HG03432 (cell line): ENCODE results near the gene BTBD16.
A peak's percentile ranks its signal among the peaks of the same experiment; 100 is the strongest.

ENCODE experiments used
- ATAC-seq: cut with Tn5 transposase; IDR thresholded peaks from one replicate; pipeline ENCODE4 v1.9.1; 2021; ENCODE audit warnings: mild to moderate bottlenecking, moderate library complexity; ENCODE audit not compliant: unreplicated experiment

The BTBD16 gene

DNA sequence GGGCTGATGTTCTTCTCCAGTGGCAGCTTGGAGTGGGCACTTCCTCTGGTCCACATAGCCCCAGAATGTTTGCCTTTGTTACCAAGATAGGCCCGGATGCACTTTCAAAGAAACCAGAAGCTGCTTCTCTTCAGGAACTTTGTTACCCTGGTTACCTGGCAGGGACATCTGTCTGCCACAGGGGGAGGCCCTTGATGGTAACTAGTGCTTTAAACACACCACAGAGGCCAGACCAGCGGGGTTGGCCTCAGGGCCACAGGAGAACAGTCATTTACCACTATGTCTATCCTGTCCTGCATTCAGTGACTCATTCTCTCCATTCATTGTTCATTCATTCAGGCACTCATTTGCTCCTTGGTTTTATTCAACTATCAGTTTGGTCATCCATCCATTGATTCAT, 91.5 kb downstream of the BTBD16 start:
- ATAC-seq, result no peak

- ATAC-seq, result no peak
Measured at GRCh38 chr10:122363311-122363710, 92.2 kb downstream of the BTBD16 start.

DNA sequence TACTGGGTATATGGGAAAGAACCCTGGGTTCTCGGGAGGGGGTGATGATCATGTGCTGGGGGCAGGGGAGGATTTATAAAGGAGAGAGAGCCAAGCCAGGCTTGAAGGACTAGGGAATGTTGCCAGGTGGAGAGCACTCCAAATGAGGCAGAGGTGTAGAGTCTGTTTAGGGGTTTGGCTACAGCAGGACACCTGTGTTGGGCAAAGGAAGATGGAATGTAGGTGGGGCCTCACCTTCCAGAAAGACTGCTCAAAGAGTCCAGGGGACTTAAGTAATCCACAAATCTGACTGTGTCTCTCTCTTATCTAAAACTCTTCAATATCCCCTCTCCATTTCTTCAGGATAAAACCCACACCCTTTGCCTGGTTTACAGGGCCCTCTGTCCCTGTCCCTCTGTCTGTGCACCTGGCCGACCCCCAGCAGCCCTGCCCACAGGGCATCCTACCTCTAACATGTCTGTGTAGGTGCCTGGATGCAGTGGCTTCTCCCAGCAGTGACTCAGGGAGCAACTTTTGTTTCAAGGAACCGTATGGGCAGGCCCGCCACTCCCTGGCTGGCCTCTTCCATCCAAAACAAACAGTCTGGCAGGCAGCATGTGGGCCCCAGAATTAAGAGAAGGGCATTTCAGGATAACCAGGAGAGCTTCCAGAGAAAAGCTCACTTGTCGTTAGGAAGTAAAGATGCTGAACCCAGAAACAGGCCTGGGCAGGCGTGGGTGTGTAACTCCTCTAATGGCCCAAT, 92.8 kb downstream of the BTBD16 start:
- ATAC-seq, result no peak

DNA sequence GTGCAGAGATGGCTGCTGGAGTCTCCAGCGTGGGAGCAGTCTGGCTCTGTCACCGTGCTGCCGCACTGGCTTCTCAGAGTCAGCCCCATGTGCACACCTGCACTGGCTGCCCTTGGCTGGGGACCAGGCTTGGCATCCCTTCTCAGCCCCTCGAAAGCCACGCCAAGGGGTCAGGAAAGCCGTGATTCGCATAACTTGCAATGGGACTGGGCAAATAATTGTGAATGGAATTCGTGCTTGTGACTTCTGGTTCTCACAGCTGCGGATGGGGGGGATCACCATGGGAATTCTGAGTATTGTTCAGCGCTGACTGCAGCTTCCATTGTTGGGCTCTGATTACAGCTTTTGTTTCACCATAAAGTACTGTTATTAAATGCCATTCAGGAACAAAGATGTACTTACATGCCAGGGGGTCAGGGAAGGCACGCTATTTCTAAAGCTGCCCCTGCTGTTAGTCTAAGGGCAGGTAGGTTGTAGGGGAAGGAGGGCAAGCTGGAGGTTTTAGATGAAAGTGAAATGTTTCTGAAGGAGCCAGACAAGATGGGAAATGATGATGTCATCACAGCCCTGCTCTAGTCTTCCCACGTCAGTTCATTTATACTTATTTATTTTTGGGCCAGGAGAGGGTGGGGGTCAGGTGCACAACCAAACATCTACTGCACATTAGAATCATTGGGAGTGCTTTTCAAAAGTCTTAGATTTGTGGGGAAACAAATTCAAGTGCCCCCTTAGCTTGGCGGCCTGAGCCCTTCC, 97.6 kb downstream of the BTBD16 start:
- ATAC-seq, result no peak

- no peak for ATAC-seq
Measured at GRCh38 chr10:122373108-122373507, 102.0 kb downstream of the BTBD16 start.

- no peak for ATAC-seq
Measured at GRCh38 chr10:122373721-122374120, 102.6 kb downstream of the BTBD16 start.

DNA sequence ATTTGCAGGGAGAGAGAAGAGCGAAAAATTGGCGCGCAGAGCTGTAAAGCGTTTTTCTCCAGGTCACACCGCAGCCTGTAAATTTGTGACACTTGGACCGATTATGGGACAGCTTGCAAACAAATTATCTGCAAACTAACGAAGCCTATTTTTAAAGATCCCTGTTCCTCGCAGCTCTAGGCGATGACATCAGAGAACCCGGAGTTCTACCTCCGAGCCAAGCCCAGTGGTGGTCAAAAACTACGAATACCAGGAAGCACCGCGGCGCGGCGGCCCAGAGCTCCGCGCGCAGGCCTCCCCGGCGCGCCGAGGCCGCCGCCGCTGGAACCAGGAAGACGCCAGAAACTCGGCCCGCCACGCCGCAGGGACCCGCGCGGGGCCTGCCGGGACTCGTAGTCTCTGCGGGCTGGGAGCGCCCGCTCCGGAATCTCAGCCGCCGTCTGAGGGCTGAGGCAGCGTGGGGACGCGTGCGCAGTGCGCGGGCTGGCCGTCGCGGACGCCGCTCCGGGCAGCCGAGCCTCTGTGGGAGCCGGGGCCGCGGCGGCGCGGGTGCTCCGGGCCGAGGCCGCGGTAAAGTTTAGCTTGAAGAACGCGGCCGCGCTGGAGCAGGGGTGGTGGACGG, 103.3 kb downstream of the BTBD16 start, which contains the start of gene PLEKHA1:
Gene PLEKHA1, plus strand, starts transcription at position 472 of the 622 bp plus-strand sequence. CDS start 18,493 bp downstream, outside the sequence.
- peak; percentile 92 for ATAC-seq

- peak; percentile 66 for ATAC-seq
Measured at GRCh38 chr10:122374859-122375678, 104.0 kb downstream of the BTBD16 start.

DNA sequence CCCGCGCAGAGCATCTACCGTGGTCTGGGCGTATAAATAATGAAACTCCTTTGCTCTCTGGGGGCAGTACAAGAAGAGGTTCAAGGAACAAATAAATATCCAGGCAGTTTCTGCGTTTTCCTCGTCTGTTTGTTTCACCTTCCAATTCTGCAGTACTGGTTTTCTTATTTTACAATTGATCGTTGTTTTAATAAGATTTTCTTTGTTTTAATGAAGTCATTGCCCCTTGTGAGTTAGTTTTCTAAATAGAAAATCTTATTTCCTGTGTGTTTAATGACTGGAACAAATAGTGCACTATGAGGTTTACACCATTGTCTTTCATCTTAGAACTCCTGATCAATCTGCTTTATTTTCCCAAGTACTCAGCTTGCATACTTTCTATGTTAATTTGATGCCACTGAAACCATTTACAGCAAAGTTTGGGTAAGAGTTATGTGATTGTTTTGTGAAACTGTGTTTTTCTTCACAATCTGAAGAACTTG, 104.6 kb downstream of the BTBD16 start:
- ATAC-seq, result no peak

- no peak for ATAC-seq
Measured at GRCh38 chr10:122376364-122376961, 105.4 kb downstream of the BTBD16 start.

GRCh38 chr10:122379041-122379440, 107.9 kb downstream of the BTBD16 start:
- no peak for ATAC-seq

- ATAC-seq, result no peak
Measured at GRCh38 chr10:122379537-122379936, 108.4 kb downstream of the BTBD16 start.

DNA sequence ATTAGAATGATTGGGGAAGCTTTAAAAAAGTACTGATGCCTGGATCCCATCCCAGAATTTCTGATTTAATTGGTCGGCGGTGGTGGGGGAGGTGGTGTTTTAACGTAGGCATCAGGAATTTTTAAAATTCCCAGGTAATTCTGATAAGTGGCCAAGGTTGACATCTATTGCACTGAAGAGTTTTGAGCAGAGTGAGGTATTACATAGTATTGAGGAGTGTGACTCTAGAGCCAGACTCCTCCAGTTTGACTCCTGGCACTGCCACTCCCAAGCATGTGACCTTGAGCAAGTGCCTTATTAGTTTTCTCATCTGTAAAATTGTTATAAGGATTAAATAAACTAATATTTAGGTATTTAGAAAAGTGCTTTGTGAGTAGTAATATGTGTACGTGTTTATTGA, 109.6 kb downstream of the BTBD16 start:
- no peak for ATAC-seq

DNA sequence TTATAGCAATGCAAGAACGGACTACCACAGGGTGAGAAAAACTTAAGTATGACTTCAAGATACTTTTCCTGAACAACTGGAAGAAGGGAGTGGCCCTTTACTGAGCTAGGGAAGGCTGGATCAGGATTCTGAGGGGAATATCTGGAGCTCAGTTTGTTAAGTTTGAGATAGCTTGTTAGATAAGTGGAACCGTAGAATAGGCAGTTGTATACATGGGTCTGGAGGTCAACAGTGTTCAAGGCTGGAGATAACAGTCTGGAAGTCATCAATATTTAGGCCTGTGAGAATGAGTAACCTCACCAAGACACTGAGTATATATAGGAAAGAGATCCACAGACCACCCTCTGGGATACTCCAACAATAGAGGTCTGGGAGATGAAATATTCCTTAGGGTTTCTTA, 110.6 kb downstream of the BTBD16 start:
- ATAC-seq, result no peak

- ATAC-seq, result no peak
Measured at GRCh38 chr10:122386514-122386913, 115.4 kb downstream of the BTBD16 start.

- ATAC-seq, result no peak
Measured at GRCh38 chr10:122387572-122387971, 116.5 kb downstream of the BTBD16 start.
